G401 (cell line): ENCODE results near the gene PBLD. TPM values are rescaled to one million over a fixed set of nuclear protein-coding genes. Genes with fewer than 3 reads are reported as not detected.
"Not testable (repeated sequence)": the region's sequence is repeated elsewhere in the genome, so short reads cannot be mapped to it uniquely, and the experiment has no call there.

Experiments
- DNase-seq: peaks from one replicate; pipeline ENCODE4 v3.0.0-alpha.2; 2015; ENCODE audit warnings: low spot score
- in situ Hi-C: cut with HindIII; loops from 2 replicates; pipeline ENCODE4 v1.10.0; 2016; ENCODE audit warnings: low sequenced_read_pairs, mixed read lengths
- total RNA-seq: library from RNA; depleted of rRNA; stranded (reverse); fragments of >200 nt; shearing (Covaris generic); gene quantifications from 2 replicates; pipeline ENCODE4 v1.2.3, GENCODE V29; 2014

PBLD gene
- total RNA-seq, 1 experiment from 2014 or later: 2.3 TPM

- DNase-seq: no peak
- in situ Hi-C loops: no loop called here
These were observed 299 bp upstream of the PBLD start for GRCh38 chr10:68333058-68333395.

DNA sequence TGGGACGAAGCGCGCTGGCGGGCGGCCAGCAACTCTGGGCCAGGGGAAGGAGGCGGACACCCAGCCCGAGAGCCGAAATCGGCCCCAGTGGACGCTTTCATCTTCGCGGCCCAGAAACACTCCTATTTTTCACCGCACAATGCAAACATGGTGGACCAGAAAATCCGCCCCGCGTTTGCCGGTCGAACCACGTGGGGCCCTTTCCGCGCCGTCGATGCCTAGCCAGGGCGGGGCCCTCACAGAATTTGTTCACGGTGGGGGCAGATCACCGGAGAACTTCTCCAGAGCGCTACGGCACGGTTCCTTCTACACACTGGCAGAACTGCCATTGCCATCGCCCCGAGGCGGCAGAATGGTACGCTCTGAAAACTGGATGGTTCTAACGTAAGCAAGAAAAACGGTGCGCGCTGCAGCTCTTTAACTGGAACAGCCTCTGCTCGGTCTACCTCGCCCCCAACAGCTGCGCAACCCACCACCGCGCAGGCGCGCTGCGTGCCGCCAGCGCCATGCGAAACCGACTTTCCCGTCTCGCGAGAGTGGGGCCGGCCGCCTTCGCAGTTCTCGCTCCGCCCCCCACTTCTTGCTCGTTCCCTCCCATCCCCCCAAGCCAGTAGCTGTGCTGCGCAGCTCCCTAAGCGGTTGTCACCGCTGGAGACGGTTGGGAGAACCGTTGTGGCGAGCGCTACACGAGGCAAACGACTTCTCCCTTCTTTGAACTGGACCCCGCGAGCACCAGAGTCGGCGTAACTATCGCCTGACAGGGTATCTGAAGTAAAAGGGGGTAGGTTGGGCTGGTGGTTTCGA is 1.1 kb downstream of the PBLD start, which contains the start of gene HNRNPH3:
TSS of gene HNRNPH3 (plus strand) at position 610 of the 804 bp plus-strand sequence. CDS start 5,158 bp downstream, outside the sequence.
- in situ Hi-C loops: no loop called here
- peak; percentile 96 for DNase-seq

DNA sequence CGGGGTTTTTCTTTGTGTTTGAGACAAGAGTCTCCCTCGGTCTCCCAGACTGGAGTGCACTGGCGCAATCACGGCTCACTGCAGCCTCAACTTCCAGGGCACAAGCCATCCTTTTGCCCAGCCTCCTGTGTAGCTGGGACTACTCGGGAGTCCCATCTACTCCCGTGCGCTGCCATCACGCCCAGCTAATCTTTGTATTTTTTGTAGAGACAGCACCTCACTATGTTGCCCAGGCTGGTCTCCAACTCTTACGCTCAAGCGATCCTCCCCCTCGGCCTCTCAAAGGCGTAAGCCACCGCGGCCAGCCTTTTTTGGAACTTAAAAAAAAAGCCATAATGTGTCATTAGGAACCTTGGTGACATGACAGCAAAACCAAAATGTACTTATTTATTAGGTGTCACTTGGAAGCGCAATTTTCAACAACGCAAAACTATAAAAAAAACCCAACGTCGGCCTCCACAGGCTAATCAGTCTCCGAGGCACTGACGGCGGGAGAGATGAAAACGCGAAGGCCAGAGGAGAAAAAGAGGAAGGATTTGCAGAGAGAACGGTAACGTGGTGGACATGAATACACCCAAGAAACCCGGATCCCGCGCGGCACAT is 1.8 kb downstream of the PBLD start:
- in situ Hi-C loops: no loop called here

GRCh38 chr10:68329506-68329861 is 3.2 kb downstream of the PBLD start:
- in situ Hi-C loops: no loop called here
- DNase-seq: no peak

More for the DNA sequence above, 1.8 kb downstream of the PBLD start:
- peak; percentile 74 for DNase-seq

DNA sequence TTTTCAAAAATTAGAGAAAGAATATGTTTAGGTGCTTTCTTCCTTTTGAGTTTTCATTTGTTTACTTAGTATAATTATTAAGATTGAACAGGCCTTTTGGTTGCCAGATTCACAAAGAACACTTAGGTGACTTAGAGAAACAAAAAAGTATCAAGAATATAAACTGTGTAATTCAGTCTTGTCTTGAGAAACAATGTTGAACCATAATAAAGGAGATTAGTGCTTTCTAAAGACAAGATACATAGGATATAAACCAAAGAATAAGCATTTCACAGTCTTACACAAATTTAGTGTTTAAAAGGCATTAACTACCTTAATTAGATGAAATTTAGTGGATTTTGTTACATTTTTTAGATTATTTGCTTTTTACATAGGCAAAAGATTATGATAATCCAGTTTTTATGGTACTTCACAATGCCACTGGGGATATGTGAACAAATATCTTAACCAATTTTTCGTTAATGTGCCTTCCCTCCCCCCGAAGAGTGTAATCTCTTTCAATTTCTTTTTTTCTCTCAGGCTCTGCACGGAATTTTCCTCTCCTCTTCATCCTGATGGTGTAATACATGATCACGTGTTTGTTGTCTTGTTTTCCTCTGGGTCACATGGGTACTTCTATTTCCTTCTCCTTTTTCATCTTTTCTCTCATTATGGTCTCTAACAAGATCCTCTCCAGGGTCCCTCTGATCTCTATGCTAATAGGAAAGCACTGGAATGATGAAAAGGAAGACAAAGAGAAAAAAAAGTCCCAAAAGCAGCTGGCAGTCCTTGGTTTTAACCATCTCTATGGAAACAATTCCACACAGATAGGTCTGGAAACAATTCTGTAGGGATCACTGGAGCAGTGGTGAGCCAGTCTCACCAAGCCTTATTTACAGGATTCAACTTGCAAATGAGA is 4.6 kb downstream of the PBLD start:
- in situ Hi-C loops: no loop called here
- DNase-seq: peak; percentile 88

DNA sequence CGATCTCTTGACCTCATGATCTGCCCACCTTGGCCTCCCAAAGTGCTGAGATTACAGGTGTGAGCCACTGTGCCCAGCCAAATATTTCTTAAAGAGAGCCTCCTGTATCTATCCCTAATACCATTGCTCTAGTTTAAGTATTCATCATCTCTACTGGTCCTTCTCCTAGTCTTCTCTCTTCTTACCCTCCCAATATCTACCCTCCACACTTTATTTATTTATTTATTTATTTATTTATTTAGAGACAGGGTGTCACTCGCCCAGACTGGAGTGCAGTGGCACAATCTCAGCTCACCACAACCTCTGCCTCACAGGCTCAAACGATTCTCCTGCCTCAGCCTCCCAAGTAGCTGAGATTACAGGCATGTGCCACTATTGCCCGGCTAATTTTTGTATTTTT is 8.3 kb downstream of the PBLD start:
- DNase-seq, in situ Hi-C loops: not testable (repeated sequence)

DNA sequence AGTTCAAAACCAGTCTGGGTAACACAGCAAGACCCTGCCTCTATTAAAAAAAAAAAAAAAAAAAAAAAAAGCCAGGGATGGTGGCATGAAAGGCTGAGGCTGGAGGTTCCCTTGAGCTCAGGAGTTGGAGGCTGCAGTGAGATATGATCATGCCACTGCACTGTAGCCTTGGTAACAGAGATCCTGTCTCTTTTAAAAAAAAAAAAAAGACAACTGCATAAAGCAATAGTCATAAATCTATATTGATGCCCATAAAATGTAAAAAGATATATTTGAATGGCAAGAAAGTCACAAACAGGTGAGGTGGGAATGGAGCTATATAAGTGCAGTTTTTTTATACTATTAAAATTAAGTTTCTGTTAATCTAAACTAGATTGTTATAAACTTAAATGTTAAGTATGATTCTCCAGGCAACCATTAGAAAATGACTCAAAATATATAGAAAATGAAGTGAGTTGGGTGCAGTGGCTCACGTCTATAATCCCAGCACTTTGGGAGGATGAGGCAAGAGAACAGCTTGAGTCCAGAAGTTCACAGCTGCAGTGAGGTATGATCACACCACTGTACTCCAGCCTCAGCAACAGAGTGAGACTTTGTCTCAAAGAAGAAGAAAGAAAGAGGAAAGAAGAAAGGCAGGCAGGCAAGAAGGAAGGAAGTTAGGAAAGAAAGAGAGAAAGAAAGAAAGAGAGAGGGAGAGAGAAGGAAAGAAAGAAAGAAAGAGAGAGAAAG is 14.2 kb downstream of the PBLD start:
- in situ Hi-C loops: no loop called here

DNA sequence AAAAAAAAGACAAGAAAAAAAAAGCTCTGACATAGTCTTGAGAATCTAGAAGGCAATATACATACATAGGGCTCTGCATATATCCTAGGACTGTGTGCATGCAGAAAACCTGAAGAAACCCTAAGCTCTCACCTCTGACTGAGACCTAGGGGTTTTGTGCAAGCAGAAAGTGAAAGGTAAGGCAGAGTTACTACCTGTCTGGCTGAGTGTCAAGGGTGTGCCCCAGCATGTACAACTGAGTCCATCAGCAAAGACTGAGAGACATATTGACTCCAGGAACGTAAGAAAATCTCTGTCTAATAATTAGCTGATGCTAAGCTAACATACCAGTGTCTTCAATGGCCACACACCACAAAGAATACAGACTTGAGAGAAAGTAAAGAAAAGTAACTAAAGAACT is 17.1 kb downstream of the PBLD start:
- in situ Hi-C loops: no loop called here
- no peak for DNase-seq

More for the DNA sequence above, 14.2 kb downstream of the PBLD start:
- no peak for DNase-seq

- DNase-seq, in situ Hi-C loops: not testable (repeated sequence)
These were observed 17.8 kb downstream of the PBLD start for GRCh38 chr10:68314930-68315329.

- no peak for DNase-seq
- in situ Hi-C loops: no loop called here
These were observed 22.2 kb downstream of the PBLD start for GRCh38 chr10:68310531-68310930.

- in situ Hi-C loops: no loop called here
- DNase-seq: no peak
These were observed 26.9 kb downstream of the PBLD start for GRCh38 chr10:68305854-68306253.

- in situ Hi-C loops: no loop called here
- no peak for DNase-seq
These were observed 28.8 kb downstream of the PBLD start for GRCh38 chr10:68303849-68304412.

- in situ Hi-C loops: no loop called here
- no peak for DNase-seq
These were observed 29.9 kb downstream of the PBLD start for GRCh38 chr10:68302871-68303270.

GRCh38 chr10:68302503-68302823 is 30.3 kb downstream of the PBLD start:
- in situ Hi-C loops: no loop called here
- DNase-seq: no peak

DNA sequence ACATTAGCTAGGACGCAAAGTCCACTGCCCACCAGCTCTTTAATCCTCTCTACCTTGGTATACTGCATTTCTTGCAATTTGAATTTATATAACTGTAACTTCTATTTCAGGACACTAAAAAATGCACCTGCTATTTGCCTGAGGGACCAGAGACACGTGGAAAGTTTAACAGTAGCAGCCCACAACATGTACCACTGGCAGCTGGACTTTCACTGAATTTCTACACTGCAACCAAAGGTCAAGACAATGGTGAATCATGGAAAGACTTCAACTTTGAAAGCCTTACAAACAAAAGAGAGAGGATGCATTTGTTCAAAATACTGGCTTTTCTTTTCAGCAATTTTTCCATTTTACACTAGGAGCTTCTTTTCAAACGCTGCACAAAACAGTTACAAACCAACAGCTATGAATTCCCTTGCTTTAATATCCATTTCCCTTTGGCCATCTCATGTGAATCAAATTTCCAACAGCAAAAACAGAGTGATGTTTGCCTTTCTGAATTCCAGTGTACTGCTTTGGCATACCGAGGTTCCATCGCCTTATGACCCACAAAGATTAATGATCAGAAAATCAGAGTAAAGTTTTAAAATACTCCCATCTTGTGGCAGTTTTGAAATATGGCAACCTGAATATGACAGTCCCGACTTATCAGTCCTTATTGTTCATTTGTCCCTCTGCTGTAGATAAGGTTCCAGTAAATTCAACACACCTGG is 30.8 kb downstream of the PBLD start:
- in situ Hi-C loops: no loop called here
- peak; percentile 76 for DNase-seq

DNA sequence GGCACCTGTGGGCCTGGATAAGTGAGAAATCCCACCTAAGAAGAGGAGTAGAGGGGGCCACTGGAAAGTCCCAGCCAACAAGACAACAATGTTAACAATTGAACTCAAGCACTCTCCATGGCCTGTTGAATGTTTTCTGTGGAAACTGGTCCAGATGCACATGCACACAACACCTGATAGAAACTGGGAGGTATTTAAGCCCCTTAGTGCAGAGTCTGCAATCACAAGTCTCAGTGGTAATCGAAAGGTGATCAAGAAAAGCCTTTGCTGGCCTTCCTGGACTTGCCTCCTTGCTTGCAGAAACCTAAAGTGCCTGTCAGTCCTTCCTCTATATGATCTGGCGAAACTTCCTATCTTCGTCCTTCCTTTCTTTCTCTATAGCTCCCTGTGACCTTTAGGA is 31.4 kb downstream of the PBLD start:
- no peak for DNase-seq
- in situ Hi-C loops: no loop called here

- in situ Hi-C loops: no loop called here
- DNase-seq: no peak
These were observed 35.7 kb downstream of the PBLD start for GRCh38 chr10:68296843-68297663.

DNA sequence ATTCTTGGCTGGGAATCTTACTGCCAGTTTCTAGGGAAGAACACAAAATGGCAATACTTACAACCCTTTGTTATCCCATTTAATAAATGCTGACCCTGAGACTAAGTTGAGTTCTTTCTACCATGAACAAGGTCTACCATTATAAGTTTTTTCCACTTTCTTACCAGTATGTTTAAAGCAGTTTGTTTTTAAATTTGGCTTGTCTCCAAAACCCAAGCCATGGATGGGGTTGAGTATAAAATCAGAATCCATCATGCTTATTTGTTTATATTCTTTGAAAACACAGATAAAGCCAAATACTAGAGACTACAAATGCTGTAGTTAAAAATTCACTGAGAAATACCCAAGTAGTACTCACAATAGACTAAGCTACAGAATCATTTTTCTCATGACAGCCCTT is 42.0 kb downstream of the PBLD start:
- in situ Hi-C loops: no loop called here
- DNase-seq: no peak
